Bone marrow (tissue), 2 donors: ENCODE results near the gene ABCC3.
A peak's percentile ranks its signal among the peaks of the same experiment; 100 is the strongest.

ENCODE experiments used
- DNase-seq, 2 donors: peaks; one replicate each; lab custom pipeline; 2025; lab: John Stamatoyannopoulos, UW

Gene ABCC3

DNA sequence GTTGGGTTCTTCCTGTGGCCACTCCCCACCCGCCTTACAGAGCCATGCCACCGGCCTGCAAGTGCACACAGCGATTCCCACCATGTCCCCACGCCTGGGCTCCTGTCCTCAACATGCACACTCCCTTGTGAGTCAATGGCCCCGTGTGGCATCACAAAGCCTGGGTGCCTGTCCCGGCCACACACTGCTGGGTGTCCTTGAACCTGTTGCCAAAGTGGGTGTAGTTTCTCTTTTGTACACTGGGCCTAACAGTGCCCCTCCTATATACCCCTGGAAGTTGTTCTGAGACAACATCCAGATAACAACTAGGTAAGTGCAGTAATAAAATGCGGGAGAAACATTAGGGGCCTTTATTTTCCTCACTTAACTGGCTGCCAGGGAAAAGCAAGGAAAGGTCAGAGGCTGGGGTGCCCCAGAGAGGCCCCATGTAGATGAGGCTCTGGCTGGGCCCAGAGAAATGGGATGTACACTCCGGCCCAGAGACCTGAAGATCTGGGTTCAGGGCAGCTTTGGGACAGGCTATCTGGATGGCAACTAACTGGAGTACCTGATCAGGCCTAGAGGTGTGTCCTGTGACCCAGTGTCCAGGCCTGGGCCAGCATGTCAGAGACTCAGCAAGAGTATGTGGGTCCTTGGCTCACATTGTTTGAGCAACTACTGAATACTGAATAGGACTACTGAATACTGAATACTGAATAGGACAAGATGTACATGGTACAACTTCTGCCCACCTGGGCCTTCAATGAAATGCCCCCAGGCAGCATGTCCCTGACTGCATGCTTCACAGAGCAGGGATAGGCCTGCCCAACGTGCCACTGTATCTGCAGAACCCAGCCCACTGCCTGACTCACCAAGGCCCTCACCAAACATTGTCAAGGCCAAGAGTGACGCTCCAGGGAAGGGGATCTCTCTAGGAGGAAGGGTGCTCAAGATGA is 8.3 kb downstream of the ABCC3 start:
- DNase-seq = no peak

DNA sequence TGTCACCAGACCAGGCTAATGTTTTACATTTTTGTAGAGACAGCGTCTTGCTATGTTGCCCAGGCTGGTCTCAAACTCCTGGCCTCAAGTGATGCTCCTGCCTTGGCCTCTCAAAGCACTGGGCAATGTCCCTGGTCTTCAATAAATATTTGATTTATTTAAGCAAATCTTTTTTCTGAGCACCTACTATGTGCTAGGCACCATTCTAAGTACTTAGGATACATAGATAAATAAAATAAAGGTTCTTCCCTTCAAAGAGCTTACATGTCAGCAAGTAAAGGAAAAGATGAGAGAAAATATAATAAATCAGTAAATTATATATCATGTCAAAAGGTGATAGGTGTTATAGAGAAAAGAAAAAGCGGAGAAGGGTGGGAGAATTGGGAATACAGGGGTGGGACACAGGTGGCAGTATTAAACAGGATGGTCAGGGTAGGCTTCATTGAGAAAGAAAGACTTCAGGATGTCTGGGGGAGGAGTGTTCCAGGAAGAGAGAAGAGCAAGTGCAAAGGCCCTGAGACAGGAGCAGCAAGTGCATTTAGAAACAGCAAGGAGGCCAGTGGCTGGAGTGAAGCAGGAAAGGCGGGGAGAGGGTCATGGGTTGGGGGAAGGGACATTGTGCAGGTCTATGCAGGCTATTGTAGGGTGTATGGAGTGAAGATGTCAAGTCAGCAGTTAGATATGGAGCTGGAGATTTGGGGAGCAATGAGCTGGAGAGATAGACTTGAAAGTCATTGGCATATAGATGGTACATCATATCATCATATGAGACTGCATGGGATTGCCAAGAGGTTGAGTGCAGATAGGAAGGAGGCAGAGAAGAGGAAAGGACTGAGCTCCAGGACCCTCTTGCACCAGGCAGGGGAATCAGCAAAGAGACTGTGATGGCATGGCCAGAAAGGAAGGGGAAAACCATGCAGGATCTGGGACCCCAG is 11.3 kb downstream of the ABCC3 start:
- no peak for DNase-seq

DNA sequence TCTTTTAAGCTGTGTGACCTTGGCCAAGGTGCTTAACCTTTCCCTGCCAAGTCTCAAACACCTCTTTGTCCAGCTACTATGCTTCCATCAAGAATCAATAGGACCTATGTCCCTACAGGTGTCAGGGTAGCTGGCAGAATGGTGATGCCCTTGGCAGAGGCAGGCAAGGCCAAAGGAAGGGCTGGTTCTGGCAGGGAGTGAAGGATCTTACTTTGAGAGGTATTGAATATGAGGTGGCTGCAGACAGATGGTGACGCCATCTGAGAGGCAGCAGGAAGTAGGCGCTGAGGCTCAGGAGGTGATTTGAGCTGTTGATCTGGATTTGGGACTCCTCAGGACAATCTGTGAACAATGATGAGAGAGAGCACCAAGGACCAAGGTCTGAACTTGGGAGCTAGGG is 12.5 kb downstream of the ABCC3 start:
- DNase-seq = no peak

DNA sequence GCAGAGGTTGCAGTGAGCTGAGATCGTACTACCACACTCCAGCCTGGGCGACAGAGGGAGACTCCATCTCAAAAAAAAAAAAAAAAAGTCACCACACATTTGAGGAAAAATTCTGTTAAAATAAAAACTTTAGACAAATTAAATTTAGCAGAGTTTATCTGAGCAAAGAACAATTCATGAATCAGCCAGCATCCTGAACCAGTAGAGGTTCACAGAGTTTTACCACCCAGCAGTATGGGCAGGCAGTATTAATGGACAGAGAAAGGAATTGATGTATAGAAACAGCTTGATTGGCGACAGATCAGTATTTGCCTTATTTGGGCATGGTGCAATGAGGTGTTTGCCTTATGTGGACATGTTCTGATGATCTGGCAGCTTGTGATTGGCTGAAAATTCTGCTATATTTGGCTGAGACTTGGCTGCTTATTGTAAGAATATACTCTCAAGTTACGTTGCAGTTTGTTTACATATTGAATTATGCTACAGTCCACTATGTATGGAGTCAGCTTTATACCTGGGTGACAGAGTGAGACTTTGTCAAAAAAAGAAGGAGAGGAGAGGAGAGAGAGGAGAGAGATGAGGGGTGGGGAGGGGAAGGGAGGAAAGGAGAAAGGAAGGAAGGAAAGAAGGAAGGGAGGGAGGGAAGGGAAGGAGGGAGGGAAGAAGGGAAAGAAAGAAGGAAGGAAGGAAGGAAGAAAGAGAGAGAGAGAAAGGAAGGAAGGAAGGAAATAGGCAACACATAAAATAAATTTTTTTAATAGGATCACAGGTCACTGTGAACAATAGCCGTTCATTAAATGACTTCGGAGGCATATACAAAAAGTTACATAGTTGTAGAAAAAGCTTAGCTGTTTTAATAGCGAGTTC is 14.6 kb downstream of the ABCC3 start:
- DNase-seq = no peak

DNA sequence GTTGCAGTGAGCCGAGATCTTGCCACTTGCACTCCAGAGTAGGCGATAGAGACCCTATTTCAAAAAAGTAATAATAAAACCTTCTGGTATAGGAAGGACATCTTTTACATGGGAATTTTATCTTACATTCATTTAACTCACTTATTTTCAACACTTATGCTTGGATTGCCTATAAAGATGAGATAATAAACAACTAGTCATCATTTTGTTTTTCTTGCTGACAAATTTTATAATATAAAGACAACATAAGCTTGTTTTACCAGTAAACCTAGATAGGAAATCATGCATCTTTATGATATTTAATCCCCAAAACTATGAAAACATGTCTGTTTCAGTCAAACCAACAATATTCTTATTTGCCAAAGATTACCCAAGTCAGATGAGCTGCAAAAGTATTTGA is 17.0 kb downstream of the ABCC3 start:
- no peak for DNase-seq

DNA sequence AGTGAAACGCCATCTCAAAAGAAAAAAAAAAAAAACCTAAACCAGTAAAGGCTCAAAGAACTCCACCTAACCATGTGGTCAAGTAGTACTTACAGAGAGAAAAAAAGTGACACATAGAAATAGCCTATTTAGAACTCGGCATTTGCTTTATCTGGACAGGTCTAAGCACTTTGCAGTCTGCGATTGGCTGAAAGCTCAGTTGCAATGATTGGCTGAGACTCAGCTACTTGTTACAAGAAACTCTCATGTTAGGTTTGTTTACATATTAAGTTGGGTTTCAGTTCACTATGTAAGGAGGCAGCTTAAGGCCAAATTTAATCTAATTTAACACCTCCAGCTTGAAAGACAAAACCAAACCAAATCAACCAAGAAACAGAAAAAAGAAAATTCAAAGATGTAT is 19.1 kb downstream of the ABCC3 start:
- no peak for DNase-seq

DNA sequence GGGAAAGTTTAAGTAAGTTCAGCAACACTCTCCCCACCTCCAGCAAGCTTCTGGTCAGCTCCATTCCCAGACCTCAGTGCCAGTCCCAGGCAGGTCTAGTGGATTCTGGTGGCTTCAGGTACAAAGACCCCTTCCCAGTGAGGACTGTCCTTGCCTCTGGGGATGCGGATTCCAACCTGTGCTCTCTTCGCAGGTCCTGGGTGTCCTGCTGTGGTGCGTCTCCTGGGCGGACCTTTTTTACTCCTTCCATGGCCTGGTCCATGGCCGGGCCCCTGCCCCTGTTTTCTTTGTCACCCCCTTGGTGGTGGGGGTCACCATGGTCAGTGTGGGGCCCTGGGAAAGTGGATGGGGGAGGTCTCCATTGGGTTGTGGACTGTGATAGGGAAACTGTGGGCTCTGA is 21.8 kb downstream of the ABCC3 start:
- DNase-seq = no peak

DNA sequence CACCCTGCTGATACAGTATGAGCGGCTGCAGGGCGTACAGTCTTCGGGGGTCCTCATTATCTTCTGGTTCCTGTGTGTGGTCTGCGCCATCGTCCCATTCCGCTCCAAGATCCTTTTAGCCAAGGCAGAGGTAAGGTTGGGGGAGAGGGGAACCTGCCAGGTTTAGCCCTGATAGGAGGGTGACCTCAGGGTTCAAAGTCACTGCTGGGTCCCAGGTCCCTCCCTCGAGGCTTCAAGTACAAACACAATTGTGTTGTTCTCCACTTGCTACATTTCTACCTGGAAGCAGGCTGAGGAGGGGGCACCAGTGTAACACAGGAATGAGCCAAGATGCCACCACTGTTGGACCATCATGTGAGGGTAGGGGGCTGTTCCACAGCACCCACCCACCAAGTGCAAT is 22.4 kb downstream of the ABCC3 start:
- no peak for DNase-seq

DNA sequence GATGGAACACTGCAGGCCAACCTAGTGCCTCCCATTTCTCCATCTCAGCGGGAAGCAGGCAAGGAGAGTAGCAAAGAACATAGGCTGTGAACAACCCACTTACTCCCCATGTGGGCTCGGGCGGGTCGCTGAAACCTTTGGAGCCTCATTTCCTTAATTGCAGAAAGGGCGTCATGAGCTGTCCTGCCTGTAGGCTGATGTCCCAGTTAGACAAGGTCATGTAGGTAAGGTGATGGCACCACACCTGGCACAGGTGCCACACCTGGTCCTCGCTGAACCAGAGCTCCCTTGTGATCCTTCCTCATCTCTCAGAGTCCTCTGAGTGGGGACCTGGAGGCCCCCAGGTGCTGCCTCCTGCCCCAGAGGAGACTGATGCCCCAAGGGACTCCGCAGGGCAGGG is 22.9 kb downstream of the ABCC3 start:
- no peak for DNase-seq

DNA sequence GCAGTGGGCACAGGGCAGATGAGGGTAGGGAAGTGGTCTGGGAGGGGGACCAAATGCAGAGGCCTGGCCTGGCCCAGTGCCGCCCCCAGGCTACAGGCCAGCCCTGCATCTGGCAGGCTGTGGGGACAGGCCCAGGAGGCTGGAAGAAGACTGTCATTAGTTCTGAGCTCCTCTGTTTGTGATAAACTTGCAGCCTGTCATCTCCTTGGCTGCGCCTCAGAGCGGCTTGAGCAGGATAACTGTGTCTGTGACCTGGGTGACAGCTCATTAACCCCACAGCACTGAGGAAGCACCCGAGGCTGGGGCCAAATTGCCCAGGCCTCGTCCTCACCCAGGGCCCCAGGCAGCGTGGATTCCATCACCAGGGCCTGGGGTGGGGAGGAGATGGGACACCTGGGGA is 23.9 kb downstream of the ABCC3 start:
- DNase-seq = no peak

DNA sequence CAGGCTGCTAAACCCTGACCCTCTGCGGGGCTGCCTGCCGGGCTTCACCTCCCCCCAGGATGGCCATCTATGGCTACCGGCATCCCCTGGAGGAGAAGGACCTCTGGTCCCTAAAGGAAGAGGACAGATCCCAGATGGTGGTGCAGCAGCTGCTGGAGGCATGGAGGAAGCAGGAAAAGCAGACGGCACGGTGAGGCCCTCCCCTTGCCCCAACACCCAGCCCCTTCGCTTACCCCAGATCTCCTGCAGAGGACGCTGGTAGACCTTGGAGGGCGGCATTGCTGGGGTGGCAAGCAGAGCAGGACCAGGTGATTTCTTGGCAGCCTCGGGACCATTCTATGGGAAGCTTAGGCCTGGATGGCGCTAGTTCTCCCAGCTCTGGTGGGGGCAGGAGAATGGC is 24.5 kb downstream of the ABCC3 start:
- DNase-seq = no peak

DNA sequence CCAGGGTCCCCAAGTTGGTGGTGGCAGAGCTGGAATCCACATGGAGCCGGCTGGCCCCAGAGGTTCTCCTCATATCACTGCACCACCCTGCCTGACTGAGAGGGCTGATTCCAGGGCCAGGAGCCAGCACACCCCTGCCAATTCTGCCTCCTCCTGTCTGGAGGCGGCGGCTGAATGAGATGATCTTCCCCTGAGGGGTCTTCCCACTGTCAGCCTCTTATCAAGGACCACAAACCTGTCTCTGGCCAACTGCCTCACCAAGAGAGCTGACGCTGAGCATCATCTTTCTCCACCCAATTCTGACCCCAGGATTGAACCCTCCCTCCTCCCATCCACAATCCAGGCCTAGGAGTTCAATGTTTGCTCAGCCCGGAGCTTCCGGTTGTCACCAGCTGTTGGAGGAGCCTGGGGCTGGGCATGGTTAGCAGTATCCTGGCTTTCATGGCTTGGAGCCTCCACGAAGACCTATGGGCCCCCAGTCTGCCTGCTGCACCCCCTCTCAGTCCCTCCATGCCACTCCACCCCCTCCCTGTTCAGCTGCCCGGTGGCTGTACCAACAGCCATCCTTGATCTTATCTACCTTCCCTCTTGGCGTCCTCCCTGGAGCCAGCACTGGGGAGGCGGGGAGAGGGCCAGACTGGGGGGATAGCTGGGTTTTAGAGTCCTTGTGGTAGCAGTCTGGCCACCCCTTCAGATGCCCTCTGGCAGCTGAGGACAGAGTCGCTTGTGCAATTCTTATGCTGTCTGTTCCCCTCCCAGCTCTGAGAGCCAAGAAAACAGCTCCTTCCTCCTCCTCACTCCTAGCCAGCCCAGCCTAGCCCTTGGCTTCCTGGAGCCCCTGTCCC is 25.6 kb downstream of the ABCC3 start:
- DNase-seq = peak in 1 of 2 donors; percentile 30

DNA sequence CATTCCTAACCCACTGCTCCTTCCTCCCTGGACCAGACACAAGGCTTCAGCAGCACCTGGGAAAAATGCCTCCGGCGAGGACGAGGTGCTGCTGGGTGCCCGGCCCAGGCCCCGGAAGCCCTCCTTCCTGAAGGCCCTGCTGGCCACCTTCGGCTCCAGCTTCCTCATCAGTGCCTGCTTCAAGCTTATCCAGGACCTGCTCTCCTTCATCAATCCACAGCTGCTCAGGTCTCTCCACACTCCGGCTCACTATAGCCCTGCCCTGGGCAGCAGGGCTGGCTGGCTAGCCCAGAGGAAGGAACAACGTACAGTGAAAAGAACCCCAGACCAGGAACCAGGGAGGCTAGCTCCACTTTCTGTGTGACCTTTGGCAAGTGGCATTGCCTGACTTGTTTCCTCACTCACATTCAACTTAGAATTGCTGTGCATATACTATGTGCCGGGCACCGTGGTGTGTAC is 26.2 kb downstream of the ABCC3 start:
- no peak for DNase-seq

DNA sequence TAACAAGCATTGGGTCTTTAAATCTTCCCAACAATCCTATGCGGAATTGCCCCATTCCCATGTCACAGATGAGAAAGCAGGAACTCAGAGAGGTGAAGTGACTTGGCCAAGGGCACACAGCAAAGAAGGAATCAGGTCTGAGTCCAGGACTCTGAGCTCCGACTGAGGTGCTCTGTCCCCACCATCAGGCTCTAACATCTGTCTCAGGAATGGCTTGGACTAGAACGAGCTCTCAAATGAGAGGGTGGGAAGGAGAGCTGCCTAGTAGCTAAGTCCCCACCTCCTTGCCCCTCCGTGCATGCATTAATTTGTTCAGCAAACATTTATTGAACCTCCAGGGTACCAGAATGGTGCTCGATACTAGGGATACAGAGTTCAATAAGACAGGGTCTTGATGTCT is 26.7 kb downstream of the ABCC3 start:
- DNase-seq = no peak

DNA sequence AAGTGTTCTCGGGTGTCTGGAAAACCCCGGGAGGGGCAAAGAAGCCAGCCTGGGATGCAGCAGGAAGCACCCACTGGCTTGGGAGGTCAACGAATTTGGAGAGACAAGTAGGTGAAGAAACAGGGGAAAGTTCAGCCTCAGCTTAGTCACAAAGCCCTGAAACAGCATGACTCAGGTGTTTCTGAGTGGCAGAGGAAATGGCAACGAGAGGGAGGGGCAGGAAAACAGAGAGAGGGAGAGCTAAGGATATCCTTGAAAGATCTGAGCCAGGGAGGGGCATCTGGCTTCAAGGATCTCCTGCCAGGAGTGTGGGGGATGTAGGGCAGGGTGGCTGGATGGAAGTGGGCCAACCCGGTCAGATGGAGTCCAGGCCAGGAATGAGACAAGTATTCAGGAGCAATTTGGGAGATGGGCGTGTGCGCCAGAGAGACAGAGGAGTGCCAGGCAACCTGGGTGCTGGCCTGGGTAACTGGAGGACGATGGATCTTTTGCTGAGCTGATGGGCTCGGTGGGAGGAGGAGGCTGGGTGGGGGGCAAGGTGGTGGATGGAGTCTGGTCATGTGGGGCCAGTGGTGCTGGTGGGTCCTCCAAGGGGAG is 27.2 kb downstream of the ABCC3 start:
- DNase-seq = peak; percentile 13 to 57

DNA sequence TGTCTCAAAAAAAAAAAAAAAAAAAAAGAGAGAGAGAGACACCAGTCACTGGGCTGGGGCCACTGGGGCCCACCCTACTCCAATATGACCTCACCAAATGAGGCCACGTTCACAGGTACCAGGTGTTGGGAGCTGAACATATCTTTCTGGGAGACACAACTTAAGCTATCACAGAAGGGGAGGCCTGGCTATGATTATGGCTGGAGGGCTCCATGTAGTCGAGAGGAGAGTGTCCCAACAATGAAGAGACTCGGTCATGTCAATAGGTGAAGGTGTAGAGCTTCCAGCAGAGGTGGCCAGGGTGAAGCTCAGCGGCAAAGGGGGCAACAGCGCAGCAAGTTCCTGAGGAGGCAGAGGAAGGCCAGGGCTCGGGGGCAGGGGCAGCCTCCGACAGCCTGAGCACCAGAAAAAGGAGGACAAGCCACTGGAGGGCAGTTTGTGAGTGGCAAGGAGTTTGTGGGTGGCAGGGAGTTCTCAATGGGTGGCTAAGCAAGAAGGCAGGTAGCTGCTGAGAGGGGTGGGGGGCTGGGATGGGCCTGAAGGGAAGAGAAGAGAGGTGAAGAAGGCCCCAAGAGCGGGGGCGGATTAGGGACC is 28.0 kb downstream of the ABCC3 start:
- no peak for DNase-seq

DNA sequence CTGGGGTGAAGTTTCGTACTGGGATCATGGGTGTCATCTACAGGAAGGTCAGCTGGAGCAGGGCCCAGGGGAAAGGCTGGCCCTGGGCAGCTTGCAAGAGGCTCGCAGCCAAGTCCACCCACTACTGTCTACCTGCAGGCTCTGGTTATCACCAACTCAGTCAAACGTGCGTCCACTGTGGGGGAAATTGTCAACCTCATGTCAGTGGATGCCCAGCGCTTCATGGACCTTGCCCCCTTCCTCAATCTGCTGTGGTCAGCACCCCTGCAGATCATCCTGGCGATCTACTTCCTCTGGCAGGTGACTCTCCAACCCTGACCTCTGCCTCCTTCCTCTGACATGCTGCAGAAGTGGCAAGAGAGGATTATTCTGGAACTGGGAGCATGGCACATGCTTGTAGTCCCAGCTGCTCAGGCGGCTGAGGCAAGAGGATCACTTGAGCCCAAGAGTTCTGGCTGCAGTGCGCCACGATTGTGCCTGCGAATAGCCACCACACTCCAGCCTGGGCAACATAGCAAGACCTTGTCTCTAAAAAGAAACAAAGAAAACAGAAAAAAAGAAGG is 29.2 kb downstream of the ABCC3 start:
- DNase-seq = no peak

DNA sequence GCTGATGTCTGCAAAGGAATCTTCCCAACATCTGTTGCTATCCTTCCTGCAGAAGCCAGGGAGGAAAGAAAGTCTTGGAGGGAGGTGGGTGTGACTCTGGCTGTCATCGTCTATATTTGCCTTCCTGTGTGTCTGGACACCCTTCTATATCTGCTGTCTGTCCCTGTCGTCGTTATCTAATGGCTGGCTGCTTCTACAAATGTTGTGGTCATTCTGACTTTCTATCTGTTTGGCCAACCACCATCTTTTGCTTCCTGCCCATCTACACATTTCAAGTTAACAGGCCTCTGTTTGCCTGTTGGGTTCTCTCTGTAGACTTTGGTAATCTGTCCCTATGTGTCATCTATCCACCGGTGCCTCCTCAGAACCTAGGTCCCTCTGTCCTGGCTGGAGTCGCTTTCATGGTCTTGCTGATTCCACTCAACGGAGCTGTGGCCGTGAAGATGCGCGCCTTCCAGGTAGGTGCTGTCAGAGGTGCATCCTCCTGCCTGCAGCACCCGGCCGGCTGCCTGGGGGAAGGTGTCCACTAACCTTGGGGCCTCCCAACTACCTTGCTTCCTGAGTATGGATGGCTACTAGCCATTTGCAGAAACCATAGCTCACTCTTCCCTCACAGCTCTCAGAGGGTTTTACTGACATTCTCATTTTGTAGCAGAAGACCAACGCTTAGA is 30.2 kb downstream of the ABCC3 start:
- DNase-seq = no peak

DNA sequence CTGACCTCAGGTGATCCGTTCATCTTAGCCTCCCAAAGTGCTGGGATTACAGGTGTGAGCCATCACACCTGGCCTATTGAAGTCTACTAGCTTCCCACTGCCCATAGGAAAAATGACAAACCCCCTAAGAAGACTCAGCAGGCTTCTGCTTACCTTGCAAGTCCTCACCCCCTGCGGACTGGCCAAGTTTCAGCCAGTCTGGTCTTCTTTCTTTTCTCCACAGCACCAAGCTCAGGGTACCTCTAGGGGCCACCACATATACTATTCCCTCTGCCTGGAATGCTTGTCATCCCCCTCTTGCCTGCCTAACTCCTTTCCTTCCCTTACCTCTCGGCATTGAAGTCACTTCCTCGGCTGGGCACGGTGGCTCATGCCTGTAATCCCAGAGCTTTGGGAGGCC is 31.2 kb downstream of the ABCC3 start:
- no peak for DNase-seq
